ENCODE data around the gene PLPP4. TPM values are rescaled to one million over a fixed set of nuclear protein-coding genes. Genes with fewer than 3 reads are reported as not detected.

PLPP4 gene
- total and polyA plus RNA-seq, 2 donors = 0.14 to 0.27 TPM

- no peak for DNase-seq (ENCODE audit: low read depth in 6 of 9, low spot score in 9 of 9)
- Histone ChIP-seq H3K9me3 (ENCODE audit: control insufficient read depth in 2 of 2, insufficient read depth in 1 of 2, low read length in 1 of 2) (no peaks in the 10 kb centered on the region), H3K4me3 (ENCODE audit: low read length in 2 of 2) (no peak overlapping the region), H3K4me1 (ENCODE audit: control insufficient read depth in 2 of 2, insufficient read depth in 2 of 2, low read length in 2 of 2) (no peaks in the 10 kb centered on the region), H3K27me3 (ENCODE audit: control insufficient read depth in 2 of 2, insufficient read depth in 1 of 2, low read length in 1 of 2) (no peaks in the 10 kb centered on the region), H3K36me3 (ENCODE audit: control insufficient read depth in 2 of 2, insufficient read depth in 2 of 2, low read length in 1 of 2) (no peaks in the 10 kb centered on the region), H3K27ac (ENCODE audit: low read depth in 1 of 2, low read length in 1 of 2) (no peak overlapping the region)
Observed at GRCh38 chr10:120478386-120478785, 21.4 kb downstream of the PLPP4 start.

- Histone ChIP-seq H3K4me1 (ENCODE audit: control insufficient read depth in 2 of 2, insufficient read depth in 2 of 2, low read length in 2 of 2) (no peaks in the 10 kb centered on the region), H3K36me3 (ENCODE audit: control insufficient read depth in 2 of 2, insufficient read depth in 2 of 2, low read length in 1 of 2) (no peaks in the 10 kb centered on the region), H3K4me3 (ENCODE audit: low read length in 2 of 2) (no peak overlapping the region), H3K27ac (ENCODE audit: low read depth in 1 of 2, low read length in 1 of 2) (no peak overlapping the region), H3K27me3 (ENCODE audit: control insufficient read depth in 2 of 2, insufficient read depth in 1 of 2, low read length in 1 of 2) (no peaks in the 10 kb centered on the region), H3K9me3 (ENCODE audit: control insufficient read depth in 2 of 2, insufficient read depth in 1 of 2, low read length in 1 of 2) (no peaks in the 10 kb centered on the region)
- WGBS = 93% methylated on average over 4 of the region's 4 CpGs
- no peak for DNase-seq (ENCODE audit: low read depth in 6 of 9, low spot score in 9 of 9)
Observed at GRCh38 chr10:120479506-120479905, 22.5 kb downstream of the PLPP4 start.

- Histone ChIP-seq H3K27ac (ENCODE audit: low read depth in 1 of 2, low read length in 1 of 2) (no peak overlapping the region), H3K36me3 (ENCODE audit: control insufficient read depth in 2 of 2, insufficient read depth in 2 of 2, low read length in 1 of 2) (no peaks in the 10 kb centered on the region), H3K9me3 (ENCODE audit: control insufficient read depth in 2 of 2, insufficient read depth in 1 of 2, low read length in 1 of 2) (no peaks in the 10 kb centered on the region), H3K4me1 (ENCODE audit: control insufficient read depth in 2 of 2, insufficient read depth in 2 of 2, low read length in 2 of 2) (no peaks in the 10 kb centered on the region), H3K27me3 (ENCODE audit: control insufficient read depth in 2 of 2, insufficient read depth in 1 of 2, low read length in 1 of 2) (no peaks in the 10 kb centered on the region), H3K4me3 (ENCODE audit: low read length in 2 of 2) (no peak overlapping the region)
- no peak for DNase-seq (ENCODE audit: low read depth in 6 of 9, low spot score in 9 of 9)
- 81% methylated on average over 4 of the region's 4 CpGs for WGBS
Observed at GRCh38 chr10:120480065-120480600, 23.1 kb downstream of the PLPP4 start.

GRCh38 chr10:120480848-120481247 lies 23.8 kb downstream of the PLPP4 start:
- Histone ChIP-seq H3K27ac (ENCODE audit: low read depth in 1 of 2, low read length in 1 of 2) (no peak overlapping the region), H3K27me3 (ENCODE audit: control insufficient read depth in 2 of 2, insufficient read depth in 1 of 2, low read length in 1 of 2) (no peaks in the 10 kb centered on the region), H3K4me1 (ENCODE audit: control insufficient read depth in 2 of 2, insufficient read depth in 2 of 2, low read length in 2 of 2) (no peaks in the 10 kb centered on the region), H3K4me3 (ENCODE audit: low read length in 2 of 2) (no peak overlapping the region), H3K36me3 (ENCODE audit: control insufficient read depth in 2 of 2, insufficient read depth in 2 of 2, low read length in 1 of 2) (no peaks in the 10 kb centered on the region), H3K9me3 (ENCODE audit: control insufficient read depth in 2 of 2, insufficient read depth in 1 of 2, low read length in 1 of 2) (no peaks in the 10 kb centered on the region)
- no peak for DNase-seq (ENCODE audit: low read depth in 6 of 9, low spot score in 9 of 9)
- WGBS = 88% methylated on average over 1 of the region's 1 CpG

GRCh38 chr10:120483006-120483405 lies 26.0 kb downstream of the PLPP4 start:
- Histone ChIP-seq H3K27me3 (ENCODE audit: control insufficient read depth in 2 of 2, insufficient read depth in 1 of 2, low read length in 1 of 2) (no peaks in the 10 kb centered on the region), H3K9me3 (ENCODE audit: control insufficient read depth in 2 of 2, insufficient read depth in 1 of 2, low read length in 1 of 2) (no peaks in the 10 kb centered on the region), H3K36me3 (ENCODE audit: control insufficient read depth in 2 of 2, insufficient read depth in 2 of 2, low read length in 1 of 2) (no peaks in the 10 kb centered on the region), H3K27ac (ENCODE audit: low read depth in 1 of 2, low read length in 1 of 2) (no peak overlapping the region), H3K4me3 (ENCODE audit: low read length in 2 of 2) (no peak overlapping the region), H3K4me1 (ENCODE audit: control insufficient read depth in 2 of 2, insufficient read depth in 2 of 2, low read length in 2 of 2) (no peaks in the 10 kb centered on the region)
- WGBS = 91% methylated on average over 3 of the region's 3 CpGs
- DNase-seq (ENCODE audit: low read depth in 6 of 9, low spot score in 9 of 9) = no peak

GRCh38 chr10:120483651-120484301 lies 26.7 kb downstream of the PLPP4 start:
- no peaks in the 10 kb centered on the region for H3K9me3 ChIP-seq (ENCODE audit: control insufficient read depth in 2 of 2, insufficient read depth in 1 of 2, low read length in 1 of 2)
- H3K27ac ChIP-seq (ENCODE audit: low read depth in 1 of 2, low read length in 1 of 2) = no peak overlapping the region
- no peaks in the 10 kb centered on the region for H3K36me3 ChIP-seq (ENCODE audit: control insufficient read depth in 2 of 2, insufficient read depth in 2 of 2, low read length in 1 of 2)
- no peak overlapping the region for H3K4me3 ChIP-seq (ENCODE audit: low read length in 2 of 2)
- H3K4me1 ChIP-seq (ENCODE audit: control insufficient read depth in 2 of 2, insufficient read depth in 2 of 2, low read length in 2 of 2) = no peaks in the 10 kb centered on the region
- 90% methylated on average over 2 of the region's 2 CpGs for WGBS
- DNase-seq (ENCODE audit: low read depth in 6 of 9, low spot score in 9 of 9) = no peak
- no peaks in the 10 kb centered on the region for H3K27me3 ChIP-seq (ENCODE audit: control insufficient read depth in 2 of 2, insufficient read depth in 1 of 2, low read length in 1 of 2)

- Histone ChIP-seq H3K27ac (ENCODE audit: low read depth in 1 of 2, low read length in 1 of 2) (no peak overlapping the region), H3K27me3 (ENCODE audit: control insufficient read depth in 2 of 2, insufficient read depth in 1 of 2, low read length in 1 of 2) (no peaks in the 10 kb centered on the region), H3K9me3 (ENCODE audit: control insufficient read depth in 2 of 2, insufficient read depth in 1 of 2, low read length in 1 of 2) (no peaks in the 10 kb centered on the region), H3K36me3 (ENCODE audit: control insufficient read depth in 2 of 2, insufficient read depth in 2 of 2, low read length in 1 of 2) (no peaks in the 10 kb centered on the region), H3K4me1 (ENCODE audit: control insufficient read depth in 2 of 2, insufficient read depth in 2 of 2, low read length in 2 of 2) (no peaks in the 10 kb centered on the region), H3K4me3 (ENCODE audit: low read length in 2 of 2) (no peak overlapping the region)
- WGBS = 96% methylated on average over 8 of the region's 8 CpGs
- no peak for DNase-seq (ENCODE audit: low read depth in 6 of 9, low spot score in 9 of 9)
Observed at GRCh38 chr10:120485946-120486345, 28.9 kb downstream of the PLPP4 start.

- no peaks in the 10 kb centered on the region for H3K9me3 ChIP-seq (ENCODE audit: control insufficient read depth in 2 of 2, insufficient read depth in 1 of 2, low read length in 1 of 2)
- H3K4me3 ChIP-seq (ENCODE audit: low read length in 2 of 2) = no peak overlapping the region
- no peaks in the 10 kb centered on the region for H3K36me3 ChIP-seq (ENCODE audit: control insufficient read depth in 2 of 2, insufficient read depth in 2 of 2, low read length in 1 of 2)
- H3K4me1 ChIP-seq (ENCODE audit: control insufficient read depth in 2 of 2, insufficient read depth in 2 of 2, low read length in 2 of 2) = no peaks in the 10 kb centered on the region
- DNase-seq (ENCODE audit: low read depth in 6 of 9, low spot score in 9 of 9) = no peak
- no peaks in the 10 kb centered on the region for H3K27me3 ChIP-seq (ENCODE audit: control insufficient read depth in 2 of 2, insufficient read depth in 1 of 2, low read length in 1 of 2)
- H3K27ac ChIP-seq (ENCODE audit: low read depth in 1 of 2, low read length in 1 of 2) = no peak overlapping the region
- 94% methylated on average over 6 of the region's 6 CpGs for WGBS
Observed at GRCh38 chr10:120486671-120487205, 29.7 kb downstream of the PLPP4 start.

- Histone ChIP-seq H3K27me3 (ENCODE audit: control insufficient read depth in 2 of 2, insufficient read depth in 1 of 2, low read length in 1 of 2) (no peaks in the 10 kb centered on the region), H3K4me3 (ENCODE audit: low read length in 2 of 2) (no peak overlapping the region), H3K4me1 (ENCODE audit: control insufficient read depth in 2 of 2, insufficient read depth in 2 of 2, low read length in 2 of 2) (no peaks in the 10 kb centered on the region), H3K36me3 (ENCODE audit: control insufficient read depth in 2 of 2, insufficient read depth in 2 of 2, low read length in 1 of 2) (no peaks in the 10 kb centered on the region), H3K27ac (ENCODE audit: low read depth in 1 of 2, low read length in 1 of 2) (no peak overlapping the region), H3K9me3 (ENCODE audit: control insufficient read depth in 2 of 2, insufficient read depth in 1 of 2, low read length in 1 of 2) (no peaks in the 10 kb centered on the region)
- 88% methylated on average over 1 of the region's 1 CpG for WGBS
- no peak for DNase-seq (ENCODE audit: low read depth in 6 of 9, low spot score in 9 of 9)
Observed at GRCh38 chr10:120490288-120490687, 33.3 kb downstream of the PLPP4 start.
